Measurements from ENCODE around the gene DUSP6. TPM values are rescaled to one million over a fixed set of nuclear protein-coding genes. Genes with fewer than 3 reads are reported as not detected.

The DUSP6 gene
- total RNA-seq, 5 donors from 2014 or later (not counting 1 experiment from before 2014, with no cell fraction given), result 2.7 to 13.7 (median 3.1) TPM

GRCh38 chr12:89328151-89329030 lies 23.9 kb downstream of the DUSP6 start:
- Mint-ChIP-seq H3K9me3 (peaks cover 6 to 9% (median 9%) of the 10 kb centered on the region in 3 donors), H3K36me3 (peaks cover 3% of the 10 kb centered on the region), H3K27ac (no peak overlapping the region), H3K27me3 (peaks cover 0 to 2% of the 10 kb centered on the region in 2 donors), H3K4me3 (no peak overlapping the region), H3K4me1 (peaks cover 4 to 8% (median 5%) of the 10 kb centered on the region in 3 donors)
- Histone ChIP-seq H3K27ac (ENCODE audit: low read length) (no peak overlapping the region), H3K4me3 (ENCODE audit: control insufficient read depth in 1 of 2, extremely low read depth in 1 of 2, low read length in 1 of 2) (no peak overlapping the region), H3K9me3 (no peaks in the 10 kb centered on the region), H3K4me1 (ENCODE audit: control insufficient read depth in 1 of 2, extremely low read depth in 1 of 2, insufficient read depth in 2 of 2, low read length in 2 of 2) (peaks cover 2 to 4% of the 10 kb centered on the region in 2 experiments), H3K36me3 (ENCODE audit: control insufficient read depth in 2 of 2, extremely low read depth in 1 of 2, insufficient read depth in 1 of 2, low read length in 1 of 2) (no peaks in the 10 kb centered on the region), H3K27me3 (replicated peaks in 1 of 2; ENCODE audit: control insufficient read depth in 2 of 2, extremely low read depth in 1 of 2, insufficient read depth in 2 of 2, low read length in 1 of 2) (no peaks in the 10 kb centered on the region)
- ChIA-PET CTCF (interaction anchor here in 1 of 2 donors (0.6 kb wide), 1 partner anchor 146 kb away, joined by 3 read pairs; no protein-coding TSS in a partner anchor), POLR2A (no interaction called here)
- WGBS (ENCODE audit: insufficient coverage), result 97% methylated on average over 5 of the region's 9 CpGs
- no peak for ATAC-seq (replicated peaks in 1 of 4)
- DNase-seq, result no peak

DNA sequence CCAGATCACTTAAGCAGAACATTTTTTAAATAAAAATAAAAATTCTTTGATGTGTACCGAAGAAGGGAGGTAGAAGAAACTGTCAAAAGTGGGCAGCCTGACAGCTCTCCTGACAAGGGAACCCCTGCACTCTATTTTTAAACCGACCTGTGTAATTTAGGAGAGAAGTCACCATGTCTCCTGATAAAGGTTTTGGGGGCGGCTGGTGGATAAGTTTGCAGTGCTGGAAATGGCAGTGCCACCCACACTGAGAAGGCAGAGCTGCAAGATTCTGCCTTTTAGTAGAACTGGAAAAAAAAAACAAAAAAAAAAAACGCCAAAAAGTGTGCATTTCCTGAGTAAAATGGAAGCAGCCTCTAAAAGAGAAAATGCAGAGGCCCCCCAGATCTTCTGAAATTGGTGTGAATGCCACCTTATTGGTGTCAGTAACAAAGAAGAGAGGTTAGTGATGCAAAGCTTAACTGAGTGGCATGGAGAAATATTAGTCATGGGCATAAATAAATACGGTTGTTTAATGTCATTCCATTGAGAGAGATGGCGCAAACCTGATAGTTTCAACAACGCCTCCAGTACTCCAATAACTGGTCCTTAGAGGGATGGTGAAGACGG lies 24.7 kb downstream of the DUSP6 start:
- Mint-ChIP-seq H3K4me1 (peaks cover under 1 to 2% (median under 1%) of the 10 kb centered on the region in 3 donors), H3K4me3 (no peak overlapping the region), H3K36me3 (peaks cover 3% of the 10 kb centered on the region), H3K9me3 (peaks cover 6 to 9% (median 9%) of the 10 kb centered on the region in 3 donors), H3K27ac (no peak overlapping the region), H3K27me3 (peaks cover 0 to 2% of the 10 kb centered on the region in 2 donors)
- 34% methylated on average over 2 of the region's 8 CpGs for WGBS (ENCODE audit: insufficient coverage)
- no peak for DNase-seq
- ATAC-seq (replicated peaks in 1 of 4), result no peak
- Histone ChIP-seq H3K4me1 (ENCODE audit: control insufficient read depth in 1 of 2, extremely low read depth in 1 of 2, insufficient read depth in 2 of 2, low read length in 2 of 2) (peaks cover 0 to 2% of the 10 kb centered on the region in 2 experiments), H3K4me3 (ENCODE audit: control insufficient read depth in 1 of 2, extremely low read depth in 1 of 2, low read length in 1 of 2) (no peak overlapping the region), H3K27ac (ENCODE audit: low read length) (no peak overlapping the region), H3K9me3 (no peaks in the 10 kb centered on the region), H3K27me3 (replicated peaks in 1 of 2; ENCODE audit: control insufficient read depth in 2 of 2, extremely low read depth in 1 of 2, insufficient read depth in 2 of 2, low read length in 1 of 2) (no peaks in the 10 kb centered on the region), H3K36me3 (ENCODE audit: control insufficient read depth in 2 of 2, extremely low read depth in 1 of 2, insufficient read depth in 1 of 2, low read length in 1 of 2) (no peaks in the 10 kb centered on the region)
- POLR2A ChIA-PET, result no interaction called here
- CTCF ChIA-PET, result interaction anchor here in 1 of 2 donors (0.6 kb wide), 1 partner anchor 59 kb away, joined by 3 read pairs; no protein-coding TSS in a partner anchor

GRCh38 chr12:89326239-89327040 lies 25.9 kb downstream of the DUSP6 start:
- Mint-ChIP-seq H3K27me3 (peaks cover 0 to 2% of the 10 kb centered on the region in 2 donors), H3K9me3 (peaks cover 6 to 9% (median 9%) of the 10 kb centered on the region in 3 donors), H3K4me1 (peaks cover 0 to 2% (median 0%) of the 10 kb centered on the region in 3 donors), H3K27ac (no peak overlapping the region), H3K4me3 (no peak overlapping the region), H3K36me3 (peaks cover 3% of the 10 kb centered on the region)
- POLR2A ChIA-PET, result interaction anchor here in 1 of 2 donors (0.7 kb wide), 1 partner anchor 913 kb away, joined by 3 read pairs; no protein-coding TSS in a partner anchor
- WGBS (ENCODE audit: insufficient coverage), result no CpG with 5 or more reads among the region's 9 CpGs
- Histone ChIP-seq H3K27ac (ENCODE audit: low read length) (no peak overlapping the region), H3K4me1 (ENCODE audit: control insufficient read depth in 1 of 2, extremely low read depth in 1 of 2, insufficient read depth in 2 of 2, low read length in 2 of 2) (peaks cover 0 to 2% of the 10 kb centered on the region in 2 experiments), H3K36me3 (ENCODE audit: control insufficient read depth in 2 of 2, extremely low read depth in 1 of 2, insufficient read depth in 1 of 2, low read length in 1 of 2) (no peaks in the 10 kb centered on the region), H3K9me3 (no peaks in the 10 kb centered on the region), H3K4me3 (ENCODE audit: control insufficient read depth in 1 of 2, extremely low read depth in 1 of 2, low read length in 1 of 2) (no peak overlapping the region), H3K27me3 (replicated peaks in 1 of 2; ENCODE audit: control insufficient read depth in 2 of 2, extremely low read depth in 1 of 2, insufficient read depth in 2 of 2, low read length in 1 of 2) (no peaks in the 10 kb centered on the region)
- CTCF ChIA-PET, result interaction anchor here in 1 of 2 donors (0.6 kb wide), 1 partner anchor 319 kb away, joined by 3 read pairs; no protein-coding TSS in a partner anchor
- ATAC-seq (replicated peaks in 1 of 4) (no peak), DNase-seq (no peak)

- no peaks in the 10 kb centered on the region for H3K27me3 ChIP-seq (replicated peaks in 1 of 2; ENCODE audit: control insufficient read depth in 2 of 2, extremely low read depth in 1 of 2, insufficient read depth in 2 of 2, low read length in 1 of 2)
- peaks cover 0 to 2% of the 10 kb centered on the region in 2 experiments for H3K4me1 ChIP-seq (ENCODE audit: control insufficient read depth in 1 of 2, extremely low read depth in 1 of 2, insufficient read depth in 2 of 2, low read length in 2 of 2)
- no peaks in the 10 kb centered on the region for H3K36me3 ChIP-seq (ENCODE audit: control insufficient read depth in 2 of 2, extremely low read depth in 1 of 2, insufficient read depth in 1 of 2, low read length in 1 of 2)
- H3K27ac ChIP-seq (ENCODE audit: low read length), result no peak overlapping the region
- H3K4me3 Mint-ChIP-seq, result no peak overlapping the region
- ATAC-seq (replicated peaks in 1 of 4), result no peak
- no peaks in the 10 kb centered on the region for H3K9me3 ChIP-seq
- CTCF ChIA-PET, result no interaction called here
- 75% methylated on average over 1 of the region's 3 CpGs for WGBS (ENCODE audit: insufficient coverage)
- POLR2A ChIA-PET, result no interaction called here
- peaks cover 0 to 2% of the 10 kb centered on the region in 2 donors for H3K27me3 Mint-ChIP-seq
- peaks cover 1% of the 10 kb centered on the region for H3K36me3 Mint-ChIP-seq
- DNase-seq, result no peak
- no peak overlapping the region for H3K27ac Mint-ChIP-seq
- H3K9me3 Mint-ChIP-seq, result peaks cover under 1 to 1% (median under 1%) of the 10 kb centered on the region in 3 donors
- no peak overlapping the region for H3K4me3 ChIP-seq (ENCODE audit: control insufficient read depth in 1 of 2, extremely low read depth in 1 of 2, low read length in 1 of 2)
- H3K4me1 Mint-ChIP-seq, result peaks cover 0 to 2% (median 0%) of the 10 kb centered on the region in 3 donors
Observed at GRCh38 chr12:89325495-89325894, 26.8 kb downstream of the DUSP6 start.

GRCh38 chr12:89324437-89324836 lies 27.9 kb downstream of the DUSP6 start:
- H3K27me3 ChIP-seq (replicated peaks in 1 of 2; ENCODE audit: control insufficient read depth in 2 of 2, extremely low read depth in 1 of 2, insufficient read depth in 2 of 2, low read length in 1 of 2), result no peaks in the 10 kb centered on the region
- Mint-ChIP-seq H3K27ac (no peak overlapping the region), H3K27me3 (peaks cover 0 to 2% of the 10 kb centered on the region in 2 donors), H3K4me3 (no peak overlapping the region), H3K4me1 (peaks cover 0 to 2% (median 0%) of the 10 kb centered on the region in 3 donors), H3K36me3 (no peaks in the 10 kb centered on the region), H3K9me3 (no peaks in the 10 kb centered on the region)
- ChIA-PET POLR2A (no interaction called here), CTCF (no interaction called here)
- no peaks in the 10 kb centered on the region for H3K36me3 ChIP-seq (ENCODE audit: control insufficient read depth in 2 of 2, extremely low read depth in 1 of 2, insufficient read depth in 1 of 2, low read length in 1 of 2)
- no peak overlapping the region for H3K27ac ChIP-seq (ENCODE audit: low read length)
- peaks cover 0 to 2% of the 10 kb centered on the region in 2 experiments for H3K4me1 ChIP-seq (ENCODE audit: control insufficient read depth in 1 of 2, extremely low read depth in 1 of 2, insufficient read depth in 2 of 2, low read length in 2 of 2)
- ATAC-seq (replicated peaks in 1 of 4) (no peak), DNase-seq (no peak)
- no peak overlapping the region for H3K4me3 ChIP-seq (ENCODE audit: control insufficient read depth in 1 of 2, extremely low read depth in 1 of 2, low read length in 1 of 2)
- WGBS (ENCODE audit: insufficient coverage), result 83% methylated on average over 1 of the region's 7 CpGs
- no peaks in the 10 kb centered on the region for H3K9me3 ChIP-seq

Data from T-cell (primary cell).